Keratinocyte (primary cell): ENCODE results near the gene EPHB2. TPM values are rescaled to one million over a fixed set of nuclear protein-coding genes. Genes with fewer than 3 reads are reported as not detected.

Experiments
- DNase-seq: peaks from one replicate; pipeline ENCODE4 v3.0.0-alpha.2; 2011; ENCODE audit warnings: low read depth, missing footprints, low spot score
- FAIRE-seq: peaks from 2 replicates; lab custom pipeline; 2011; peaks lifted over from hg19 to GRCh38; lab: Jason Lieb, UNC
- H2AFZ ChIP-seq: 2 replicates; pipeline ENCODE4 v1.6.0; 2012; ENCODE audit warnings: low read length, control low read depth, inconsistent platforms; ENCODE audit not compliant: control insufficient read depth
- H3K27ac ChIP-seq: 2 replicates; pipeline ENCODE4 v1.5.1; 2011; ENCODE audit warnings: low read length; ENCODE audit not compliant: control insufficient read depth, insufficient read depth
- H3K27me3 ChIP-seq: 3 replicates; pipeline ENCODE4 v1.6.0; 2011; ENCODE audit warnings: low read length; ENCODE audit not compliant: control insufficient read depth, insufficient read depth; ENCODE audit errors: extremely low read depth
- H3K36me3 ChIP-seq, 2 experiments: 2 replicates in 1 of 2; 3 replicates in 1 of 2; pipeline ENCODE4 v1.5.1; 2011; ENCODE audit warnings: low read length in 2 of 2, mild to moderate bottlenecking in 1 of 2; ENCODE audit not compliant: control insufficient read depth in 2 of 2, insufficient read depth in 2 of 2; ENCODE audit errors: extremely low read depth in 1 of 2
- H3K4me1 ChIP-seq: 3 replicates; pipeline ENCODE4 v1.5.1; 2011; ENCODE audit warnings: low read length; ENCODE audit not compliant: control insufficient read depth, insufficient read depth; ENCODE audit errors: extremely low read depth
- H3K4me2 ChIP-seq: 3 replicates; pipeline ENCODE4 v1.6.0; 2011; ENCODE audit warnings: low read depth, low read length; ENCODE audit not compliant: control insufficient read depth, insufficient read depth; ENCODE audit errors: extremely low read depth
- H3K4me3 ChIP-seq, 3 experiments: fragments of 200-600 bp in 1 of 3; sonication (generic) in 1 of 3; 2 replicates in 2 of 3; 3 replicates in 1 of 3; pipeline ENCODE4 v1.5.1; 2011 to 2016; ENCODE audit warnings: low read length in 3 of 3, mild to moderate bottlenecking in 3 of 3, control low read depth in 2 of 3, inconsistent platforms in 1 of 3, low read depth in 1 of 3, mixed read lengths in 1 of 3, mixed run types in 1 of 3, moderate library complexity in 1 of 3; ENCODE audit not compliant: control insufficient read depth in 2 of 3, insufficient read depth in 2 of 3; ENCODE audit errors: extremely low read depth in 1 of 3
- H3K79me2 ChIP-seq: 2 replicates; pipeline ENCODE4 v1.6.0; 2012; ENCODE audit warnings: low read length; ENCODE audit not compliant: control insufficient read depth, insufficient read depth
- H3K9ac ChIP-seq: 3 replicates; pipeline ENCODE4 v1.6.0; 2011; ENCODE audit warnings: low read length; ENCODE audit not compliant: control insufficient read depth, insufficient read depth; ENCODE audit errors: extremely low read depth
- H3K9me1 ChIP-seq: 3 replicates; pipeline ENCODE4 v1.6.0; 2011; ENCODE audit warnings: low read length; ENCODE audit not compliant: control insufficient read depth, insufficient read depth; ENCODE audit errors: extremely low read depth
- H3K9me3 ChIP-seq: 2 replicates; pipeline ENCODE4 v1.5.1; 2012; ENCODE audit warnings: low read depth, low read length; ENCODE audit not compliant: control insufficient read depth
- H4K20me1 ChIP-seq: 3 replicates; pipeline ENCODE4 v1.6.0; 2011; ENCODE audit warnings: low read length; ENCODE audit not compliant: control insufficient read depth, insufficient read depth; ENCODE audit errors: extremely low read depth
- EZH2 ChIP-seq: IDR thresholded peaks from one replicate; pipeline ENCODE4 v1.6.1; 2012; ENCODE audit warnings: inconsistent platforms, mild to moderate bottlenecking, low read length, moderate library complexity
- dilution Hi-C: fragments of 300-500 bp; cut with MboI; formaldehyde crosslinking; loops from one replicate; pipeline ENCODE4 v1.7.0; 2020; ENCODE audit warnings: low sequenced_read_pairs; ENCODE audit not compliant: extremely low pct_ligation_motif_present
- polyA plus RNA-seq, 5 experiments: library from polyadenylated mRNA; depleted of rRNA in 3 of 5; stranded (reverse) in 3 of 5; stranded (forward) in 1 of 5; unstranded in 1 of 5; fragments of >200 nt; gene quantifications; 1 replicate in 1 of 5; 2 replicates in 3 of 5; 3 replicates in 1 of 5; pipeline versions ENCODE4 v1.2.1 to v1.2.3, GENCODE V29; 2011 to 2012; ENCODE audit warnings: missing spikeins in 2 of 5, low read depth in 1 of 5, low replicate concordance in 1 of 5
- small RNA-seq, 3 experiments: library from RNA; depleted of rRNA; stranded (forward); fragments of <200 nt; gene quantifications; one replicate each; pipeline ENCODE3, GENCODE V24; 2012; ENCODE audit warnings: low read depth in 3 of 3, low replicate concordance in 1 of 3; ENCODE audit not compliant: insufficient read length in 3 of 3
- TF ChIP-seq, protein P1 (sequence below), 3 experiments: IDR thresholded peaks in 1 of 3; conservative IDR thresholded peaks in 1 of 3; optimal IDR thresholded peaks in 1 of 3; 2 replicates in 2 of 3; 3 replicates in 1 of 3; pipeline versions ENCODE3 to v1.5.1; 2011; ENCODE audit warnings: low read length in 3 of 3, mild to moderate bottlenecking in 3 of 3, moderate library complexity in 2 of 3, control low read depth in 1 of 3, inconsistent platforms in 1 of 3; ENCODE audit not compliant: insufficient read depth in 2 of 3; ENCODE audit errors: extremely low read depth in 1 of 3

Gene EPHB2
- polyA plus RNA-seq, 1 donor (not counting 4 experiments of a cell fraction or from before 2014, with no cell fraction given): 0.10 TPM

- Histone ChIP-seq H3K9me1 (no peaks in the 10 kb centered on the region), H2AFZ (no peak overlapping the region), H3K27ac (no peak overlapping the region), H3K36me3 (no peaks in the 10 kb centered on the region), H4K20me1 (no peaks in the 10 kb centered on the region), H3K79me2 (no peaks in the 10 kb centered on the region), H3K27me3 (peaks cover 22% of the 10 kb centered on the region), H3K9me3 (no peaks in the 10 kb centered on the region), H3K9ac (no peak overlapping the region), H3K4me3 (no peak overlapping the region), H3K4me2 (no peak overlapping the region), H3K4me1 (no peaks in the 10 kb centered on the region)
- dilution Hi-C loops: no loop called here
- no peak for TF ChIP-seq EZH2
- TF ChIP-seq, protein P1, sequence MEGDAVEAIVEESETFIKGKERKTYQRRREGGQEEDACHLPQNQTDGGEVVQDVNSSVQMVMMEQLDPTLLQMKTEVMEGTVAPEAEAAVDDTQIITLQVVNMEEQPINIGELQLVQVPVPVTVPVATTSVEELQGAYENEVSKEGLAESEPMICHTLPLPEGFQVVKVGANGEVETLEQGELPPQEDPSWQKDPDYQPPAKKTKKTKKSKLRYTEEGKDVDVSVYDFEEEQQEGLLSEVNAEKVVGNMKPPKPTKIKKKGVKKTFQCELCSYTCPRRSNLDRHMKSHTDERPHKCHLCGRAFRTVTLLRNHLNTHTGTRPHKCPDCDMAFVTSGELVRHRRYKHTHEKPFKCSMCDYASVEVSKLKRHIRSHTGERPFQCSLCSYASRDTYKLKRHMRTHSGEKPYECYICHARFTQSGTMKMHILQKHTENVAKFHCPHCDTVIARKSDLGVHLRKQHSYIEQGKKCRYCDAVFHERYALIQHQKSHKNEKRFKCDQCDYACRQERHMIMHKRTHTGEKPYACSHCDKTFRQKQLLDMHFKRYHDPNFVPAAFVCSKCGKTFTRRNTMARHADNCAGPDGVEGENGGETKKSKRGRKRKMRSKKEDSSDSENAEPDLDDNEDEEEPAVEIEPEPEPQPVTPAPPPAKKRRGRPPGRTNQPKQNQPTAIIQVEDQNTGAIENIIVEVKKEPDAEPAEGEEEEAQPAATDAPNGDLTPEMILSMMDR (optimal IDR thresholded peaks at IDR 0.05 in 1 of 3, IDR thresholded peaks at IDR 0.05 in 1 of 3, conservative IDR thresholded peaks at IDR 0.05 in 1 of 3; ENCODE audit: extremely low read depth in 1 of 3, insufficient read depth in 2 of 3, low read length in 3 of 3): no peak
- DNase-seq (no peak), FAIRE-seq (no peak)
Observed at GRCh38 chr1:22970096-22970495, 259.5 kb downstream of the EPHB2 start.

Small RNA genes lying within 50 kb of the gene (small RNA-seq; reads per million reads assigned to genes)
- gene MIR4253: 0 reads per million in 3 experiments
- 0 reads per million in 3 experiments for gene MIR4684

Other genes with a start within 250 kb of the EPHB2 start
- gene EPHA8, start 147.3 kb upstream of the EPHB2 start, polyA plus RNA-seq: 0.25 to 8.2 TPM (median 1.0 TPM) in 3 replicates
- gene C1QA, start 74.2 kb upstream of the EPHB2 start, polyA plus RNA-seq: not detected in 3 replicates
- gene C1QC, start 67.2 kb upstream of the EPHB2 start, polyA plus RNA-seq: not detected in 3 replicates
- gene C1QB, start 57.6 kb upstream of the EPHB2 start, polyA plus RNA-seq: not detected in 3 replicates